ENCODE data around the gene GPC5.

Gene GPC5

DNA sequence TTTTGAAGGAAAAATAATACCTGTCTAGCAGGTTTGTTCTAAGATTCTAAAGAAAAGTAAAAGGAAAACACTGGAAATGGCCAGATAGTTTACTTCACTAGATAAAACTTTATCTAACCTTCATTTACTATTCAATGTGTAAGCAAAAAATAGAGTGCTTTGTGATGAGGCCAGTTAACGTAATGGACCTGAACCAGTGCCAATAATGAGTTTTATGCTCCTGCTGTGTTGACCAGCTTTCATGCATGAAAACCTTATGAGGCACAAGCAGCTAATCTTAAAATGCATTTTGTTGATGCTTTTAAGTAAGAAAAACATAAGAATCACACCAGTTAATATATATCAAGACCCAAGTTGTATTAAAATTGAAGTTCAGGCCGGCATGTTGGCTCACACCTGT, 1211.0 kb downstream of the GPC5 start:
- no peak for TF ChIP-seq CTCF (IDR thresholded peaks at IDR 0.05; ENCODE audit: low read depth, low read length)
- DNase-seq (ENCODE audit: low read depth in 2 of 2): no peak

GRCh38 chr13:92612892-92613291, 1214.5 kb downstream of the GPC5 start:
- H3K4me3 ChIP-seq (replicated peaks in 1 of 2; ENCODE audit: low read depth in 2 of 2, low read length in 2 of 2): no peak overlapping the region
- TF ChIP-seq CTCF (IDR thresholded peaks at IDR 0.05; ENCODE audit: low read depth, low read length): no peak
- no peak for DNase-seq (ENCODE audit: low read depth in 2 of 2)

More for the DNA sequence above, 1211.0 kb downstream of the GPC5 start:
- H3K4me3 ChIP-seq (replicated peaks in 1 of 2; ENCODE audit: low read depth in 2 of 2, low read length in 2 of 2): no peak overlapping the region

DNA sequence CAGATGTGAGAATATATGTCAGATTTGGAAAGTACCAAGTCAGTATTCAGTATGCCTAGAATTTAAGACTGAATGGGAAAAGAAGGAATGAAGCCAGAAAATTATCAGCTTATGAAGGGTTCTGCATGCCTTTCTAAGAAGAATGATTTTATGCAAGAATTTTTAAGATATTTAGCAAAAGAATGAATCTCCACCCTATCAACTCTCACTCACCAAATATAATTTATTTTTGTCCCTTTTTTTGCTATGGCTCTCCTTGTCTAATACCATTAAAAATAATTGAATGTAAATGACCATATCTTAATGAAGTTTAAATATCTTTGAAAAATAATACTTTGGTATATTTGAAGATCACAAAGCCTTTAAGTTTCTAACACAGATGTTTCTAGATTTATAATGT, 1215.5 kb downstream of the GPC5 start:
- no peak for TF ChIP-seq CTCF (IDR thresholded peaks at IDR 0.05; ENCODE audit: low read depth, low read length)

GRCh38 chr13:92621985-92622384, 1223.6 kb downstream of the GPC5 start:
- H3K4me3 ChIP-seq (replicated peaks in 1 of 2; ENCODE audit: low read depth in 2 of 2, low read length in 2 of 2): no peak overlapping the region
- TF ChIP-seq CTCF (IDR thresholded peaks at IDR 0.05; ENCODE audit: low read depth, low read length): no peak
- no peak for DNase-seq (ENCODE audit: low read depth in 2 of 2)

More for the DNA sequence above, 1215.5 kb downstream of the GPC5 start:
- DNase-seq (ENCODE audit: low read depth in 2 of 2): no peak
- H3K4me3 ChIP-seq (replicated peaks in 1 of 2; ENCODE audit: low read depth in 2 of 2, low read length in 2 of 2): no peak overlapping the region

- H3K4me3 ChIP-seq (replicated peaks in 1 of 2; ENCODE audit: low read depth in 2 of 2, low read length in 2 of 2): no peak overlapping the region
- DNase-seq (ENCODE audit: low read depth in 2 of 2): no peak
- no peak for TF ChIP-seq CTCF (IDR thresholded peaks at IDR 0.05; ENCODE audit: low read depth, low read length)
Observed at GRCh38 chr13:92622905-92623304, 1224.5 kb downstream of the GPC5 start.

DNA sequence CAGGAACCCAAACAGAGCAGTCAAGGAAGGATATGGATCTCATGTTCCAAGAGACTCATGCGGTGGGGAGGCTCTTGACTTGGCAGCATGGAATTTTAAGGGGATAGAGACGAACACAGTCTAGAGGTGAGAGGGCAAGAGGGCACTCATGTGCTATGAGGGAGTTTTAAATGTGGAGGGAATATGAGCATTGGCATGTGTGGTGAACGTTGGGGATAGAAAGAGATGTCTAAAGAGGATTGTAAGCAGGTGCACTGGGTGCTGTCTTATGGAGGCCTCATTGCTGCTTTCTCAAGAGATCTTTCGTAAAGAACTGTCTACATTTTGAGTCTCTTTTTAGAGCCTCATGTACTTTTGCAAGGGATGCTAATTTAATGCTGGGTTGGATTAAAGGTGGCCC, 1227.9 kb downstream of the GPC5 start:
- no peak for DNase-seq (ENCODE audit: low read depth in 2 of 2)

More for the DNA sequence above, 1227.9 kb downstream of the GPC5 start:
- H3K4me3 ChIP-seq (replicated peaks in 1 of 2; ENCODE audit: low read depth in 2 of 2, low read length in 2 of 2): no peak overlapping the region
- TF ChIP-seq CTCF (IDR thresholded peaks at IDR 0.05; ENCODE audit: low read depth, low read length): no peak

All from cardiac fibroblast (primary cell).